GM19452 (cell line): ENCODE results near the gene FGF21.
A peak's percentile ranks its signal among the peaks of the same experiment; 100 is the strongest.
"Not testable (repeated sequence)": the region's sequence is repeated elsewhere in the genome, so short reads cannot be mapped to it uniquely, and the experiment has no call there.

Experiments
- ATAC-seq: cut with Tn5 transposase; IDR thresholded peaks from one replicate; pipeline ENCODE4 v1.9.1; 2021; ENCODE audit not compliant: unreplicated experiment

Gene FGF21

GRCh38 chr19:48755084-48755641 is at the start of gene FGF21:
Gene FGF21 (plus strand): TSS chr19:48755524. CDS start chr19:48756237, 713 bp downstream.
- no peak for ATAC-seq

- no peak for ATAC-seq
Measured at GRCh38 chr19:48708471-48708870, 46.9 kb upstream of the FGF21 start.

- ATAC-seq = no peak
Measured at GRCh38 chr19:48711106-48711662, 44.1 kb upstream of the FGF21 start.

GRCh38 chr19:48713041-48713863 is 42.1 kb upstream of the FGF21 start:
- no peak for ATAC-seq

- peak; percentile 88 for ATAC-seq
Measured at GRCh38 chr19:48713864-48714755, 41.2 kb upstream of the FGF21 start.

- no peak for ATAC-seq
Measured at GRCh38 chr19:48714759-48715675, 40.3 kb upstream of the FGF21 start.

GRCh38 chr19:48715681-48716171 is 39.6 kb upstream of the FGF21 start:
- ATAC-seq = no peak

- ATAC-seq = no peak
Measured at GRCh38 chr19:48716562-48717291, 38.6 kb upstream of the FGF21 start.

GRCh38 chr19:48718106-48718505 is 37.2 kb upstream of the FGF21 start:
- not testable (repeated sequence) for ATAC-seq

- ATAC-seq = no peak
Measured at GRCh38 chr19:48718711-48719231, 36.6 kb upstream of the FGF21 start.

- ATAC-seq = no peak
Measured at GRCh38 chr19:48719263-48720171, 35.8 kb upstream of the FGF21 start, which contains the start of gene MAMSTR. Gene MAMSTR (minus strand): TSS chr19:48719725. CDS start chr19:48719031, 694 bp downstream.

GRCh38 chr19:48720251-48720612 is 35.1 kb upstream of the FGF21 start:
- ATAC-seq = peak; percentile 5

GRCh38 chr19:48720613-48721296 is 34.6 kb upstream of the FGF21 start:
- peak; percentile 76 for ATAC-seq

- ATAC-seq = no peak
Measured at GRCh38 chr19:48722196-48722708, 33.1 kb upstream of the FGF21 start.

GRCh38 chr19:48724796-48725753 is 30.2 kb upstream of the FGF21 start:
- ATAC-seq = no peak

GRCh38 chr19:48726556-48726955 is 28.8 kb upstream of the FGF21 start:
- ATAC-seq = no peak
